Nephron progenitor cell (in vitro differentiated cells): ENCODE results near the gene DLK1.

Source experiments
- DNase-seq: peaks from one replicate; pipeline ENCODE4 v3.0.0; 2021
- H3K27ac Mint-ChIP-seq: 2 replicates; pipeline ENCODE4 v1.8.0; 2021; ENCODE audit warnings: mild to moderate bottlenecking, moderate library complexity, mixed read lengths
- H3K27me3 Mint-ChIP-seq: 2 replicates; pipeline ENCODE4 v1.8.0; 2021; ENCODE audit warnings: mild to moderate bottlenecking, low read depth, mixed read lengths; ENCODE audit not compliant: poor library complexity
- H3K36me3 Mint-ChIP-seq: 2 replicates; pipeline ENCODE4 v1.8.0; 2021; ENCODE audit warnings: low read depth, mixed read lengths
- H3K4me1 Mint-ChIP-seq: 2 replicates; pipeline ENCODE4 v1.8.0; 2021; ENCODE audit warnings: mixed read lengths
- H3K4me3 Mint-ChIP-seq: 2 replicates; pipeline ENCODE4 v1.8.0; 2021; ENCODE audit warnings: mild to moderate bottlenecking, moderate library complexity, mixed read lengths
- H3K9me3 Mint-ChIP-seq: 2 replicates; pipeline ENCODE4 v1.8.0; 2021; ENCODE audit warnings: mild to moderate bottlenecking, moderate library complexity, mixed read lengths
- CTCF ChIP-seq: fragments of 200-600 bp; sonication (generic); IDR thresholded peaks from 2 replicates; pipeline ENCODE4 v1.5.0; 2021; ENCODE audit warnings: antibody characterized with exemption

DLK1 gene

GRCh38 chr14:100734031-100734990 lies 7.6 kb downstream of the DLK1 start:
- Mint-ChIP-seq H3K27ac (no peak overlapping the region), H3K4me1 (peaks cover 45% of the 10 kb centered on the region), H3K27me3 (peaks cover 23% of the 10 kb centered on the region), H3K4me3 (no peak overlapping the region), H3K9me3 (no peaks in the 10 kb centered on the region), H3K36me3 (peaks cover 14% of the 10 kb centered on the region)
- no peak for TF ChIP-seq CTCF
- no peak for DNase-seq

- peaks cover 40% of the 10 kb centered on the region for H3K4me1 Mint-ChIP-seq
- H3K27ac Mint-ChIP-seq: no peak overlapping the region
- no peak overlapping the region for H3K4me3 Mint-ChIP-seq
- DNase-seq: no peak
- TF ChIP-seq CTCF: no peak
- no peaks in the 10 kb centered on the region for H3K9me3 Mint-ChIP-seq
- H3K36me3 Mint-ChIP-seq: peaks cover 14% of the 10 kb centered on the region
- H3K27me3 Mint-ChIP-seq: peaks cover 15% of the 10 kb centered on the region
Measured at GRCh38 chr14:100735271-100735670, 8.6 kb downstream of the DLK1 start.

GRCh38 chr14:100736269-100737180 lies 9.8 kb downstream of the DLK1 start:
- H3K36me3 Mint-ChIP-seq: peaks cover 14% of the 10 kb centered on the region
- peaks cover 6% of the 10 kb centered on the region for H3K9me3 Mint-ChIP-seq
- no peak for DNase-seq
- peaks cover 29% of the 10 kb centered on the region for H3K4me1 Mint-ChIP-seq
- H3K27ac Mint-ChIP-seq: peak overlapping the region; percentile 31
- H3K27me3 Mint-ChIP-seq: peaks cover 15% of the 10 kb centered on the region
- no peak for TF ChIP-seq CTCF
- no peak overlapping the region for H3K4me3 Mint-ChIP-seq

GRCh38 chr14:100737526-100737925 lies 10.8 kb downstream of the DLK1 start:
- Mint-ChIP-seq H3K27ac (peak overlapping the region; percentile 58), H3K9me3 (peaks cover 6% of the 10 kb centered on the region), H3K4me3 (no peak overlapping the region), H3K36me3 (peaks cover 14% of the 10 kb centered on the region), H3K4me1 (peaks cover 22% of the 10 kb centered on the region), H3K27me3 (peaks cover 8% of the 10 kb centered on the region)
- TF ChIP-seq CTCF: no peak
- no peak for DNase-seq

- Mint-ChIP-seq H3K36me3 (peaks cover 14% of the 10 kb centered on the region), H3K9me3 (peaks cover 6% of the 10 kb centered on the region), H3K4me3 (no peak overlapping the region), H3K27ac (no peak overlapping the region), H3K4me1 (peaks cover 15% of the 10 kb centered on the region), H3K27me3 (peaks cover 14% of the 10 kb centered on the region)
- TF ChIP-seq CTCF: no peak
- no peak for DNase-seq
Measured at GRCh38 chr14:100738269-100738691, 11.6 kb downstream of the DLK1 start.
